HepG2 (cell line): ENCODE data around the gene GDE1. TPM values are rescaled to one million over a fixed set of nuclear protein-coding genes. Genes with fewer than 3 reads are reported as not detected.

ENCODE experiments used
- CC2D1A ChIP-seq: sonication (generic); formaldehyde crosslinking; IDR thresholded peaks from 2 replicates; pipeline ENCODE4 v1.8.1; 2023; ENCODE audit warnings: mild to moderate bottlenecking, missing genetic modification reagents
- EED ChIP-seq: sonication (generic); formaldehyde crosslinking; IDR thresholded peaks from 2 replicates; pipeline ENCODE4 v1.5.0; 2020; ENCODE audit warnings: mild to moderate bottlenecking, missing genetic modification reagents
- EP300 ChIP-seq, 3 experiments: sonication (generic) in 1 of 3; formaldehyde crosslinking in 1 of 3; IDR thresholded peaks; 2 replicates each; pipeline versions ENCODE4 v1.5.1 to v1.6.1; 2011 to 2020; ENCODE audit warnings: low read depth in 2 of 3, low read length in 2 of 3, borderline replicate concordance in 1 of 3, improper control_type of control experiment in 1 of 3, mild to moderate bottlenecking in 1 of 3, missing genetic modification reagents in 1 of 3, moderate library complexity in 1 of 3
- GATAD2A ChIP-seq: IDR thresholded peaks from 2 replicates; pipeline ENCODE4 v1.6.1; 2016
- HNF4A ChIP-seq: sonication (generic); formaldehyde crosslinking; IDR thresholded peaks from 2 replicates; pipeline ENCODE4 v1.4.0; 2020; ENCODE audit warnings: missing genetic modification reagents
- MLX ChIP-seq: IDR thresholded peaks from 2 replicates; pipeline ENCODE4 v1.6.1; 2016
- NONO ChIP-seq, 2 experiments: fragments of 450-650 bp in 1 of 2; sonication (generic) in 1 of 2; formaldehyde crosslinking in 1 of 2; IDR thresholded peaks in 1 of 2; conservative IDR thresholded peaks in 1 of 2; 2 replicates each; pipeline versions ENCODE4 v1.6.1 to v1.8.0; 2017 to 2022; ENCODE audit warnings: mild to moderate bottlenecking in 1 of 2, missing genetic modification reagents in 1 of 2, moderate library complexity in 1 of 2
- ZKSCAN5 ChIP-seq: sonication (generic); formaldehyde crosslinking; IDR thresholded peaks from 2 replicates; pipeline ENCODE4 v1.5.1; 2020; ENCODE audit warnings: mild to moderate bottlenecking, missing genetic modification reagents
- ZMYM3 ChIP-seq: sonication (generic); formaldehyde crosslinking; IDR thresholded peaks from 2 replicates; pipeline ENCODE4 v1.5.1; 2020; ENCODE audit warnings: mild to moderate bottlenecking, missing genetic modification reagents
- ZNF143 ChIP-seq: sonication (generic); formaldehyde crosslinking; IDR thresholded peaks from 2 replicates; pipeline ENCODE4 v1.4.0; 2020; ENCODE audit warnings: missing genetic modification reagents
- ZNF562 ChIP-seq: sonication (generic); formaldehyde crosslinking; IDR thresholded peaks from 2 replicates; pipeline ENCODE4 v1.8.0; 2022; ENCODE audit warnings: missing genetic modification reagents, borderline replicate concordance
- ZNF639 ChIP-seq: conservative IDR thresholded peaks from 2 replicates; pipeline ENCODE4 v1.6.1; 2018; ENCODE audit warnings: missing genetic modification reagents
- ZNF670 ChIP-seq: sonication (generic); formaldehyde crosslinking; IDR thresholded peaks from 2 replicates; pipeline ENCODE4 v1.8.0; 2022; ENCODE audit warnings: mild to moderate bottlenecking, missing genetic modification reagents, borderline replicate concordance
- ZNF724P ChIP-seq: sonication (generic); formaldehyde crosslinking; IDR thresholded peaks from 2 replicates; pipeline ENCODE4 v1.8.0; 2022; ENCODE audit warnings: missing genetic modification reagents, borderline replicate concordance
- polyA plus RNA-seq, 8 experiments: library from polyadenylated mRNA; depleted of rRNA in 3 of 8; stranded (reverse) in 7 of 8; unstranded in 1 of 8; fragments of >200 nt; fragmentation: Illumina TruSeq in 4 of 8; extraction: Trizol in 4 of 8; gene quantifications; 2 replicates each; pipeline versions ENCODE4 v1.2.1 to v1.2.3, GENCODE V29; 2011 to 2016; ENCODE audit warnings: low read depth in 4 of 8, missing spikeins in 1 of 8, mixed read lengths in 1 of 8; ENCODE audit not compliant: insufficient read depth in 1 of 8
- total RNA-seq, 5 experiments: library from RNA; depleted of rRNA; stranded (reverse); fragments of >200 nt; fragmentation: Illumina TruSeq; extraction: Trizol; gene quantifications; 2 replicates each; pipeline ENCODE4 v1.2.3, GENCODE V29; 2016; ENCODE audit warnings: low read depth in 1 of 5
- TF ChIP-seq, protein P1 (sequence below): IDR thresholded peaks from 2 replicates; pipeline ENCODE4 v1.6.1; 2016; ENCODE audit warnings: missing compliant biosample characterization, missing genetic modification reagents, borderline replicate concordance
- TF ChIP-seq, protein P2 (sequence below): sonication (generic); formaldehyde crosslinking; IDR thresholded peaks from 2 replicates; pipeline ENCODE4 v1.5.0; 2020; ENCODE audit warnings: mild to moderate bottlenecking, missing genetic modification reagents

GDE1 gene
- total and polyA plus RNA-seq, 2 of the 13 experiments (the other 11 are each of a cell fraction or from before 2014, with no cell fraction given) = 35.9 to 59.0 TPM

- TF ChIP-seq EP300 (IDR thresholded peaks at IDR 0.05; ENCODE audit: low read depth in 2 of 2, low read length in 2 of 2) (no peak), EP300 (CRISPR knock-in tag; IDR thresholded peaks at IDR 0.05; ENCODE audit: borderline replicate concordance) (0 out of 2 replicates have a peak, but pooled peaks have one; percentile 12), ZNF143 (CRISPR knock-in tag) (peak; percentile 75), ZNF724P (CRISPR knock-in tag) (peak; percentile 90), NONO (IDR thresholded peaks at IDR 0.05) (no peak), NONO (CRISPR knock-in tag; conservative IDR thresholded peaks at IDR 0.05) (peak; percentile 89), ZMYM3 (CRISPR knock-in tag) (peak; percentile 87), ZKSCAN5 (no peak), ZNF639 (CRISPR knock-in tag) (0 out of 2 replicates have a peak, but pooled peaks have one; percentile 35), ZNF562 (no peak), HNF4A (CRISPR knock-in tag) (peak; percentile 31), MLX (CRISPR knock-in tag) (peak; percentile 59; the same call in 1 of the 2 replicates), GATAD2A (CRISPR knock-in tag) (peak; percentile 79), CC2D1A (CRISPR knock-in tag) (no peak), ZNF670 (CRISPR knock-in tag) (peak; percentile 75; the same call in 1 of the 2 replicates), EED (peak; percentile 88; the same call in 1 of the 2 replicates)
- TF ChIP-seq, protein P1, sequence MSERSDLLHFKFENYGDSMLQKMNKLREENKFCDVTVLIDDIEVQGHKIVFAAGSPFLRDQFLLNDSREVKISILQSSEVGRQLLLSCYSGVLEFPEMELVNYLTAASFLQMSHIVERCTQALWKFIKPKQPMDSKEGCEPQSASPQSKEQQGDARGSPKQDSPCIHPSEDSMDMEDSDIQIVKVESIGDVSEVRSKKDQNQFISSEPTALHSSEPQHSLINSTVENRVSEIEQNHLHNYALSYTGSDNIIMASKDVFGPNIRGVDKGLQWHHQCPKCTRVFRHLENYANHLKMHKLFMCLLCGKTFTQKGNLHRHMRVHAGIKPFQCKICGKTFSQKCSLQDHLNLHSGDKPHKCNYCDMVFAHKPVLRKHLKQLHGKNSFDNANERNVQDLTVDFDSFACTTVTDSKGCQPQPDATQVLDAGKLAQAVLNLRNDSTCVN = peak; percentile 87
- TF ChIP-seq, protein P2, sequence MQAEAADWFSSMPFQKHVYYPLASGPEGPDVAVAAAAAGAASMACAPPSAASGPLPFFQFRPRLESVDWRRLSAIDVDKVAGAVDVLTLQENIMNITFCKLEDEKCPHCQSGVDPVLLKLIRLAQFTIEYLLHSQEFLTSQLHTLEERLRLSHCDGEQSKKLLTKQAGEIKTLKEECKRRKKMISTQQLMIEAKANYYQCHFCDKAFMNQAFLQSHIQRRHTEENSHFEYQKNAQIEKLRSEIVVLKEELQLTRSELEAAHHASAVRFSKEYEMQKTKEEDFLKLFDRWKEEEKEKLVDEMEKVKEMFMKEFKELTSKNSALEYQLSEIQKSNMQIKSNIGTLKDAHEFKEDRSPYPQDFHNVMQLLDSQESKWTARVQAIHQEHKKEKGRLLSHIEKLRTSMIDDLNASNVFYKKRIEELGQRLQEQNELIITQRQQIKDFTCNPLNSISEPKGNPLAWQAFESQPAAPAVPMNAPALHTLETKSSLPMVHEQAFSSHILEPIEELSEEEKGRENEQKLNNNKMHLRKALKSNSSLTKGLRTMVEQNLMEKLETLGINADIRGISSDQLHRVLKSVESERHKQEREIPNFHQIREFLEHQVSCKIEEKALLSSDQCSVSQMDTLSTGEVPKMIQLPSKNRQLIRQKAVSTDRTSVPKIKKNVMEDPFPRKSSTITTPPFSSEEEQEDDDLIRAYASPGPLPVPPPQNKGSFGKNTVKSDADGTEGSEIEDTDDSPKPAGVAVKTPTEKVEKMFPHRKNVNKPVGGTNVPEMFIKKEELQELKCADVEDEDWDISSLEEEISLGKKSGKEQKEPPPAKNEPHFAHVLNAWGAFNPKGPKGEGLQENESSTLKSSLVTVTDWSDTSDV = peak; percentile 84; the same call in 1 of the 2 replicates
Measured at GRCh38 chr16:19555186-19555937, 33.5 kb upstream of the GDE1 start, which contains the start of gene VPS35L (continued).
